H9 (cell line): ENCODE results near the gene DES. TPM values are rescaled to one million over a fixed set of nuclear protein-coding genes. Genes with fewer than 3 reads are reported as not detected.
"Not testable (repeated sequence)": the region's sequence is repeated elsewhere in the genome, so short reads cannot be mapped to it uniquely, and the experiment has no call there.

Source experiments
- DNase-seq: peaks from one replicate; pipeline ENCODE4 v3.0.0-alpha.2; 2017
- H2AFZ ChIP-seq: one replicate; pipeline ENCODE4 v1.6.1; 2013; ENCODE audit warnings: mild to moderate bottlenecking, low read length, control low read depth, moderate library complexity
- H2AK5ac ChIP-seq: 2 replicates; pipeline ENCODE4 v1.6.1; 2013; ENCODE audit warnings: low read length, control low read depth, mixed read lengths; ENCODE audit not compliant: insufficient read length
- H2BK120ac ChIP-seq: one replicate; pipeline ENCODE4 v1.6.1; 2013; ENCODE audit warnings: low read depth, mild to moderate bottlenecking, low read length, control low read depth, inconsistent platforms; ENCODE audit not compliant: poor library complexity, severe bottlenecking
- H2BK12ac ChIP-seq: 2 replicates; pipeline ENCODE4 v1.6.1; 2013; ENCODE audit warnings: low read length, control low read depth, mixed read lengths, low read depth; ENCODE audit not compliant: insufficient read length
- H2BK15ac ChIP-seq: 2 replicates; pipeline ENCODE4 v1.6.1; 2013; ENCODE audit warnings: low read depth, low read length, control low read depth
- H2BK20ac ChIP-seq: one replicate; pipeline ENCODE4 v1.6.1; 2013; ENCODE audit warnings: low read depth, mild to moderate bottlenecking, low read length, control low read depth, inconsistent platforms; ENCODE audit not compliant: poor library complexity, severe bottlenecking
- H2BK5ac ChIP-seq: 2 replicates; pipeline ENCODE4 v1.6.1; 2013; ENCODE audit warnings: low read length, control low read depth, mixed read lengths; ENCODE audit not compliant: insufficient read length
- H3K14ac ChIP-seq: 2 replicates; pipeline ENCODE4 v1.6.1; 2013; ENCODE audit warnings: low read length, control low read depth; ENCODE audit not compliant: insufficient read depth
- H3K18ac ChIP-seq: 2 replicates; pipeline ENCODE4 v1.6.1; 2013; ENCODE audit warnings: low read depth, mild to moderate bottlenecking, mixed read lengths, low read length, control low read depth; ENCODE audit not compliant: insufficient read length
- H3K23ac ChIP-seq: 2 replicates; pipeline ENCODE4 v1.6.1; 2013; ENCODE audit warnings: low read length, control low read depth, mixed read lengths, low read depth; ENCODE audit not compliant: insufficient read length
- H3K23me2 ChIP-seq: 2 replicates; pipeline ENCODE4 v1.6.1; 2013; ENCODE audit warnings: low read depth, mild to moderate bottlenecking, mixed read lengths, low read length, control low read depth; ENCODE audit not compliant: insufficient read length, poor library complexity, severe bottlenecking
- H3K27ac ChIP-seq: 2 replicates; pipeline ENCODE4 v1.5.1; 2013; ENCODE audit warnings: low read length, control low read depth, mixed read lengths, low read depth; ENCODE audit not compliant: insufficient read length
- H3K27me3 ChIP-seq: 2 replicates; pipeline ENCODE4 v1.6.1; 2013; ENCODE audit warnings: low read length, control low read depth, inconsistent platforms; ENCODE audit not compliant: insufficient read depth
- H3K4ac ChIP-seq: 2 replicates; pipeline ENCODE4 v1.6.1; 2013; ENCODE audit warnings: low read depth, mild to moderate bottlenecking, control low read depth, inconsistent platforms, low read length, moderate library complexity
- H3K4me1 ChIP-seq: 2 replicates; pipeline ENCODE4 v1.6.1; 2013; ENCODE audit warnings: low read length, control low read depth, inconsistent platforms; ENCODE audit not compliant: insufficient read depth
- H3K4me2 ChIP-seq: 2 replicates; pipeline ENCODE4 v1.6.1; 2013; ENCODE audit warnings: low read length, control low read depth, mixed read lengths; ENCODE audit not compliant: insufficient read length, insufficient read depth
- H3K56ac ChIP-seq: 2 replicates; pipeline ENCODE4 v1.6.1; 2013; ENCODE audit warnings: low read depth, mild to moderate bottlenecking, mixed read lengths, low read length, control low read depth; ENCODE audit not compliant: insufficient read length
- H3K79me1 ChIP-seq: 2 replicates; pipeline ENCODE4 v1.6.1; 2013; ENCODE audit warnings: low read depth, mild to moderate bottlenecking, moderate library complexity, low read length, control low read depth, inconsistent platforms; ENCODE audit not compliant: insufficient read depth, poor library complexity, severe bottlenecking
- H3K79me2 ChIP-seq: 2 replicates; pipeline ENCODE4 v1.6.1; 2013; ENCODE audit warnings: low read length, control low read depth, inconsistent platforms; ENCODE audit not compliant: insufficient read depth
- H3K9ac ChIP-seq: 2 replicates; pipeline ENCODE4 v1.6.1; 2013; ENCODE audit warnings: low read length, control low read depth, mixed read lengths; ENCODE audit not compliant: insufficient read length; ENCODE audit errors: extremely low read depth
- H3K9me3 ChIP-seq: one replicate; pipeline ENCODE4 v1.6.1; 2013; ENCODE audit warnings: low read depth, low read length, inconsistent platforms; ENCODE audit not compliant: control insufficient read depth
- H3T11ph ChIP-seq: one replicate; pipeline ENCODE4 v1.6.1; 2013; ENCODE audit warnings: mild to moderate bottlenecking, low read length, control low read depth, inconsistent platforms
- H4K20me1 ChIP-seq: one replicate; pipeline ENCODE4 v1.6.1; 2013; ENCODE audit not compliant: control insufficient read depth, insufficient read length, insufficient read depth
- H4K5ac ChIP-seq: 2 replicates; pipeline ENCODE4 v1.6.1; 2013; ENCODE audit warnings: low read depth, mild to moderate bottlenecking, mixed read lengths, low read length, control low read depth; ENCODE audit not compliant: insufficient read length
- H4K8ac ChIP-seq: replicated peaks from 2 replicates; pipeline ENCODE4 v1.6.1; 2013; ENCODE audit warnings: low read length, control low read depth, mixed read lengths, low read depth; ENCODE audit not compliant: insufficient read length
- H4K91ac ChIP-seq: 2 replicates; pipeline ENCODE4 v1.6.1; 2013; ENCODE audit warnings: low read depth, mild to moderate bottlenecking, moderate library complexity, mixed read lengths, low read length, control low read depth; ENCODE audit not compliant: insufficient read length
- H3K27ac Mint-ChIP-seq, 3 experiments: 2 replicates in 2 of 3; 3 replicates in 1 of 3; pipeline ENCODE4 v1.8.0; 2020 to 2021; ENCODE audit warnings: mixed read lengths in 3 of 3, mild to moderate bottlenecking in 1 of 3, moderate library complexity in 1 of 3
- H3K27me3 Mint-ChIP-seq: 2 replicates; pipeline ENCODE4 v1.8.0; 2021; ENCODE audit warnings: low read depth, mild to moderate bottlenecking, moderate library complexity, mixed read lengths
- H3K36me3 Mint-ChIP-seq, 3 experiments: 2 replicates in 2 of 3; 3 replicates in 1 of 3; pipeline ENCODE4 v1.8.0; 2020 to 2021; ENCODE audit warnings: low read depth in 3 of 3, mixed read lengths in 3 of 3; ENCODE audit not compliant: insufficient read depth in 1 of 3
- H3K4me1 Mint-ChIP-seq, 2 experiments: 2 replicates each; pipeline ENCODE4 v1.8.0; 2020; ENCODE audit warnings: mixed read lengths in 2 of 2
- H3K4me3 Mint-ChIP-seq, 2 experiments: 2 replicates in 1 of 2; 3 replicates in 1 of 2; pipeline ENCODE4 v1.8.0; 2020 to 2021; ENCODE audit warnings: mild to moderate bottlenecking in 2 of 2, mixed read lengths in 2 of 2, moderate library complexity in 1 of 2
- H3K9me3 Mint-ChIP-seq, 2 experiments: 2 replicates in 1 of 2; 3 replicates in 1 of 2; pipeline ENCODE4 v1.8.0; 2020; ENCODE audit warnings: mild to moderate bottlenecking in 2 of 2, mixed read lengths in 2 of 2, moderate library complexity in 1 of 2
- WGBS: extraction: QIAGEN DNeasy Blood & Tissue Kit; methylation state at CpG from one replicate; pipeline ENCODE4 v1.1.7; 2013; ENCODE audit warnings: missing lambda C conversion rate, low lambda C conversion rate, mixed read lengths; ENCODE audit not compliant: insufficient read length; ENCODE audit errors: extremely low coverage; 5-methylcytosine and 5-hydroxymethylcytosine counted together
- total RNA-seq: library from RNA; stranded (reverse); gene quantifications from 2 replicates; pipeline ENCODE4 v1.2.1, GENCODE V29; 2021
- TF ChIP-seq, protein P1 (sequence below): fragments of 200-600 bp; sonication (generic); conservative IDR thresholded peaks from 3 replicates; pipeline ENCODE4 v1.8.0; 2021; ENCODE audit warnings: antibody characterized with exemption, mild to moderate bottlenecking

DES gene
- total RNA-seq, 1 experiment from 2014 or later, result 4.6 TPM

DNA sequence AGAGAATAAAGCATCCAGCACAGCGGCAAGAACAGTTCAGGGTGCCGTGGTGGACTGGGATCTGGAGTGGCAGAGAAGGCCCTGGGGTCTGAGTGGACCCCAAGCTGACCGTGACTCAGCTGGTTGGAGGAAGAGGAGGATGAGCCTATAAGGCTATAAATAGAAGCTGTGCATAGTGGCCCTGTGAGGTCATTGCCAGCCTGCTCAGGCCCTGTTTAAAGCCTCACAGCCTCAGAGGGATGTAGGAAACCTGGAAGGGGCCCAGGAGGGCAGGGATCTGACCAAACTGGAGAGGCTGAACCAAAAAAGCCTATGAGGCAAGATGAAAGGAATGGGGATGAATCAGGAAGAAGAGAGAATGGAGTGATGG lies 11.3 kb upstream of the DES start:
- Histone ChIP-seq H2BK120ac (no peak overlapping the region), H3K14ac (no peak overlapping the region), H4K5ac (no peak overlapping the region), H3K4me1 (no peaks in the 10 kb centered on the region), H3K18ac (no peak overlapping the region), H3K23me2 (no peaks in the 10 kb centered on the region), H3T11ph (no peak overlapping the region), H2BK20ac (no peak overlapping the region), H2BK15ac (no peak overlapping the region), H4K20me1 (no peaks in the 10 kb centered on the region), H3K9ac (no peak overlapping the region), H3K27ac (no peak overlapping the region), H3K23ac (no peak overlapping the region), H2AK5ac (no peak overlapping the region), H2AFZ (no peak overlapping the region), H3K4ac (no peak overlapping the region), H3K4me2 (no peak overlapping the region), H3K79me1 (no peaks in the 10 kb centered on the region), H2BK5ac (no peak overlapping the region), H2BK12ac (no peak overlapping the region), H4K8ac (no peak overlapping the region), H3K9me3 (no peaks in the 10 kb centered on the region), H3K27me3 (no peaks in the 10 kb centered on the region), H3K56ac (no peak overlapping the region), H3K79me2 (no peaks in the 10 kb centered on the region), H4K91ac (no peak overlapping the region)
- Mint-ChIP-seq H3K4me1 (peaks cover 19 to 31% of the 10 kb centered on the region in 2 experiments), H3K36me3 (no peaks in the 10 kb centered on the region), H3K9me3 (peaks cover 0 to 2% of the 10 kb centered on the region in 2 experiments; a peak in 3 of 5 replicates), H3K27ac (no peak overlapping the region), H3K4me3 (no peak overlapping the region), H3K27me3 (peaks cover 6% of the 10 kb centered on the region)
- DNase-seq, result no peak
- TF ChIP-seq, protein P1, sequence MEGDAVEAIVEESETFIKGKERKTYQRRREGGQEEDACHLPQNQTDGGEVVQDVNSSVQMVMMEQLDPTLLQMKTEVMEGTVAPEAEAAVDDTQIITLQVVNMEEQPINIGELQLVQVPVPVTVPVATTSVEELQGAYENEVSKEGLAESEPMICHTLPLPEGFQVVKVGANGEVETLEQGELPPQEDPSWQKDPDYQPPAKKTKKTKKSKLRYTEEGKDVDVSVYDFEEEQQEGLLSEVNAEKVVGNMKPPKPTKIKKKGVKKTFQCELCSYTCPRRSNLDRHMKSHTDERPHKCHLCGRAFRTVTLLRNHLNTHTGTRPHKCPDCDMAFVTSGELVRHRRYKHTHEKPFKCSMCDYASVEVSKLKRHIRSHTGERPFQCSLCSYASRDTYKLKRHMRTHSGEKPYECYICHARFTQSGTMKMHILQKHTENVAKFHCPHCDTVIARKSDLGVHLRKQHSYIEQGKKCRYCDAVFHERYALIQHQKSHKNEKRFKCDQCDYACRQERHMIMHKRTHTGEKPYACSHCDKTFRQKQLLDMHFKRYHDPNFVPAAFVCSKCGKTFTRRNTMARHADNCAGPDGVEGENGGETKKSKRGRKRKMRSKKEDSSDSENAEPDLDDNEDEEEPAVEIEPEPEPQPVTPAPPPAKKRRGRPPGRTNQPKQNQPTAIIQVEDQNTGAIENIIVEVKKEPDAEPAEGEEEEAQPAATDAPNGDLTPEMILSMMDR, result no peak
- WGBS, result no CpG with 5 or more reads among the region's 3 CpGs

DNA sequence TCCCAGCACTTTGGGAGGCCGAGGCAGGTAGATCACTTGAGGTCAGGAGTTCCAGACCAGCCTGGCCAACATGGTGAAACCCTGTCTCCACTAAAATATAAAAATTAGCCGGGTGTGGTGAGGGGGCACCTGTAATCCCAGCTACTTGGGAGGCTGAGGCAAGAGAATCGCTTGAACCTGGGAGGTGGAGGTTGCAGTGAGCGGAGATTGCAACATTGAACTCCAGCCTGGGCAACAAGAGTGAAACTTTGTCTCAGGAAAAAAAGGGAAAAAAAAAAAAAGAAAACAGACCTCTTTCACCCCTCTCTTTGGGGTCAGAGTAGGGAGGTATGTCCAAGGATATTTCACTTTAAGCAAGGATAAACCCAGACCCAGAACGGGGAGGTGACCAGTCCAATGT lies 10.8 kb upstream of the DES start:
- H3K27ac ChIP-seq, H3K9ac ChIP-seq, H3K4ac ChIP-seq, H4K20me1 ChIP-seq, H4K5ac ChIP-seq, H3K9me3 ChIP-seq, H3T11ph ChIP-seq, H2BK12ac ChIP-seq, H3K27ac Mint-ChIP-seq, H3K79me1 ChIP-seq, H2AFZ ChIP-seq, H3K9me3 Mint-ChIP-seq, H3K4me2 ChIP-seq, H3K36me3 Mint-ChIP-seq, H3K23ac ChIP-seq, H2BK5ac ChIP-seq, H3K79me2 ChIP-seq, H3K23me2 ChIP-seq, H2BK120ac ChIP-seq, H3K27me3 Mint-ChIP-seq, H3K56ac ChIP-seq, H2AK5ac ChIP-seq, H3K18ac ChIP-seq, H4K8ac ChIP-seq, H3K4me1 ChIP-seq, H3K4me3 Mint-ChIP-seq, H3K14ac ChIP-seq, H2BK15ac ChIP-seq, H3K27me3 ChIP-seq, DNase-seq, H4K91ac ChIP-seq, H2BK20ac ChIP-seq: not testable (repeated sequence)
- WGBS, result no CpG with 5 or more reads among the region's 5 CpGs
- peaks cover 15 to 26% of the 10 kb centered on the region in 2 experiments for H3K4me1 Mint-ChIP-seq
